ENCODE measurements around the gene PSTK.

The PSTK gene

GRCh38 chr10:122980209-122981065 is at the start of gene PSTK:
TSS of gene PSTK (plus strand) at chr10:122980401. CDS start at chr10:122980480, 79 bp downstream.
- DNase-seq: peak; percentile 30

DNA sequence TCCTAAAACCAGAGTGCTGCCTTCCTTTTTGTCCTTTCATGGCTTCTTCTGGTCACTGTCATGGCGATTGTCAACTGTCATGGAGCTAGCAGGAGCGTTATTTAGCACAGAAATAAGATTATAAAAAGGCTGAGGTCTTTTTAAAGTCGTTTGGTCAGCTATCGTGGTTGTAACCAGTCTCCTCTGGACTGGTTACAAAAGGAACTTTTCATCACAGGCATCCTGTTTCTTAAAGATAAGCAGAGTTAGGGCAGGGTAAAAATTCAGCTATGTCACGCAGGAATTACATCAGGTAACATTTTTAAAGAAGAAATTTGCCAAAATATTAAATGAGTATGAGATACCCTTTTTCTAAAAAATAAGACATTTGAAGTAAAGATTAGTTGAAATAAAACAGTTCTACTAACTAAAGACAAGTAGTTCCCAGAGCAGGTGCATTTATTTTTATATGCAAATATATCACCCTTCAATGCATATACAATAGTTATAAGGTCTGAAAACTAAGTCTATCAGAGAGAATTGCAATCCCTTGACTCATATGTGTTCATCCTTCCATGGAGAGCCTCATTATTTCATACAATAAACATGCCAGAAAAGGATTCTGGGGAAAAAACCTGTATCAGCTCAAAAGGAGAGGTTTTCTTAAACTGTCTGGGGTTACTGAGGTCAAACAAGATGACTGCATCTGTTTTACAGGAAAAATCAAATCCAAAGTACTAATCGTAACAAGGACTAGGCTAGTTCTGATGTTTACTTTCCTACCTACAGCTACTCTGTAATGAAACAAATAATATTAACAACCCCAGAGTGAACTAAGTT is 48.9 kb upstream of the PSTK start:
- DNase-seq: no peak

DNA sequence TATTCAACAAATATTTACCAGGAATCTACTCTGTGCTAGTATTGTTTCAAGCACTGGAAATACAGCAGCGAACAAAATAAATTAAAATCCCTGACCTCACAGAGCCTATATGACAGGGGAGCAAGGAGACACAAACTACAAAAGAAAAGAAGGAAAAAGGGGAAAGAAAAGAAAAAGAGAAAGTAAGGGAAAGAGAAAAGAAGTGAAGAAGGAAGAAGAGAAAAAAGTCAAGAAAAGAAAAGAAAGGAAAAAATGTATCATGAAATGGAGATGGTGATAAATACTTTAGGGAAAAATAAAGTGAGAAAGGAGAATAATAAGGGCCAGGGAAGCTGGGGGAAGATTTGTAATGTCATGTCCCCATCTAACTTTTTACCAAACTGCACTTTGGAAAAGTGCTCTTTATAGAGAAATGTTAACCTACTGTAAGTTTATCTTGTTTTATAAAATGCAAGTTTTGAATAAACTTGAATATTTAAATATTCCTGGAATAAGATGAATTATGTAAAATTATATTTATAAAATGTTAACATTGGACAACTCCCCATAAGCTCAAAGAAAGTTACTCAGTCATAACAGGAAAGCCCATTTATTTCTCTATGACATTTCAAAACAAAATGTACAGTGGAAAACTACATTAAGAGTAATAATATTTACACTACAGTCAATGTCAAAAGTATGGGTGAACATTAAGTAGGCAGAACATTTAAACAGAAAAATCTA is 40.9 kb upstream of the PSTK start:
- no peak for DNase-seq

- DNase-seq: no peak
These were observed 40.2 kb upstream of the PSTK start for GRCh38 chr10:122939856-122940543.

DNA sequence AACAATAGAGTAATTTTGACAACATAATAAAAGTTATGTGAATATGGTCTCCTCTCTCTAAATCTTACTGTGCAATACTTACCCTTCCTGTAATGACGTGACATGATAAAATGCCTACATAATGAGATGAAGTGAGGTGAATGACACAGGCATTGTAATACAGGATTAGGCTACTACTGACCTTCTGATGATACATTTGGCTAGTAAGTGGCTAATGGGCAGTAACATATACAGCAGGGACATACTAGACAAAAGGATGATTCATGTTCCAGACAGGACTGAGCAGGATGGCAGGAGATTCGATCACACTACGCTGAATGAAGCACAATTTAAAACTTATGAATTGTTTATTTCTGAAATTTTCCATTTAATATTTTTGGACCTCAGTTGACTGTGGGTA is 30.9 kb upstream of the PSTK start:
- no peak for DNase-seq

- DNase-seq: peak; percentile 90
These were observed 26.1 kb upstream of the PSTK start, which contains the start of gene C10orf88 for GRCh38 chr10:122953902-122954730. TSS of gene C10orf88 (minus strand) at chr10:122954227. CDS start at chr10:122954178, 49 bp downstream.

DNA sequence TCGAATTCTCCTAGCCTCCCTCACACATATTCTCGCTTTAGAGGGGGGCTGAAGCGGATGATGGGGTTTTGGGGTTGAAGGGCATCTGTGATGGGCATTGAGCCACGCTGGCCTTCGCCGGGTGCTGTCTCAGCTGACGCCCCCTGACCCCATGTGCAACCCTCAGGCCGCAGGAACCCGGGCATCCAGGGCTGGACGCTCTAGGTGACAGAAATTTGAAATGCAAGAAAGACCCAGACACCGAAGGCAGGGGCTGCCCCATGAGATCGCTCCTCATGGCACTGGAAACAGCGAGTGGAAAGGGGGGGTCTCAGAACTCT is 25.5 kb upstream of the PSTK start:
- no peak for DNase-seq

GRCh38 chr10:122955892-122956291 is 24.3 kb upstream of the PSTK start:
- no peak for DNase-seq

DNA sequence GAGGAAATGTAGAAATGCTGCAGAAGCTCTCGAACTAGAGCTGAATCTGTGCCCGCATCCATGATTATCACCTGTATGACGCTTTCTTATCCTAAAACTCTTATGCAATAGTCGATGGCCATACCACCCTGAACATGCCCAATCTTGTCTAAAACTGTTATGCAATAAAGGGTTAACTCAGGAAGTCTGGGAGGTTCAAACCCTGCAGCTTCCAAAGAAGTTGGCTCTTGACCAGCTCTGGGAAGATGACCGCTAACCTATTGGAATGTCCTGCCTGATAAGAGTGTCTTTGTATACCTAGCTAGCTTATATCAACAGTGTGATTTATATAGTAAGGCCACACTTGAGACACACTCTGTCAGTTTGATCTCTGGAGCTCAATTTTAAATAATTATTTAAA is 22.7 kb upstream of the PSTK start:
- DNase-seq: no peak

DNA sequence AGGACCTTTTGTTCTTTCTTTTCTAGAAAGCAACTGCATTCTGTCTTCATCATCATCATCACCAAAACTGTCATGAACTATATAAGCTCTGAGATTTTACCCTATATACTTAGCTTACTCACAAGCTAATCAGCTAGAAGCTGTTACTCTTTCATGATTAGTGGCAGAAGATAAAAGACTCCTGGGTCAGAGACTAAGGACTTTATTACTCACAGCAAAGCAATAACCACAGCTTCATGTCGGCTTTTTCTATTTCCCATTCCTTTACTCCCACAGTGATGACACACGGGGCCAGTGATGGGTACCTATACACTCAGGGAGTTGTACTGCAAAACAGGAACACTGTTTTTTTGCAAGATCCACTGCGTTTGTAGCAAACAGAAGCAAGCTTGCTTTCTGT is 17.8 kb upstream of the PSTK start:
- DNase-seq: no peak

DNA sequence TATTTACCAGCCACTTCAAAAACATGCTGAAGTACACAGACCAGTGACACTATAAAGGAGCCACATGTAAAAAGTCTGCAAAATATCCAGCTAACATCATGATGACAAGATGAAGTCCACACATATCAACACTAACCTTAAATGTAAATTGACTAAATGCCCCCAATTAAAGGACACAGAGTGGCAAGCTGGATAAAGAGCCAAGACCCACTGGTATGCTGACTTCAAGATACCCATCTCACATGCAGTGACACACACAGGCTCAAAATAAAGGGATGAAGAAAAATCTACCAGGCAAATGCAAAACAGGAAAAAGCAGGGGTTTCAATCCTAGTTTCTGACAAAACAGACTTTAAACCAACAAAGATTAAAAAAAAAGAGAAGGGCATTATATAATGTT is 13.3 kb upstream of the PSTK start:
- no peak for DNase-seq

DNA sequence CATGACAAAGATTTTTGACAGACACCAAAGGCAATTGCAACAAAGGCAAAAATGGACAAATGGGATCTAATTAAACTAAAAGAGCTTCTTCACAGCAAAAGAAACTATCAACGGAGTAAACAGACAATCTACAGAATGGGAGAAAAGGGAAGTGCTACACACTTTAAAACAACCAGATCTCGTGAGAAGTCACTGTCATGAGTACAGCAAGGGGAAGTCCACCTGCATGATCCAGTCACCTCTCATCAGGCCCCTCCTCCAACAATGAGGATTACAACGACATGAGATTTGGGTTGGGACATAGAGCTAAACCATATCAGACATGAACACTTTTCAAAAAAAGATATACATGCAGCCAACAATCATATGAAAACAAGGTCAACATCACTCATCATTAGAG is 11.5 kb upstream of the PSTK start:
- no peak for DNase-seq

DNA sequence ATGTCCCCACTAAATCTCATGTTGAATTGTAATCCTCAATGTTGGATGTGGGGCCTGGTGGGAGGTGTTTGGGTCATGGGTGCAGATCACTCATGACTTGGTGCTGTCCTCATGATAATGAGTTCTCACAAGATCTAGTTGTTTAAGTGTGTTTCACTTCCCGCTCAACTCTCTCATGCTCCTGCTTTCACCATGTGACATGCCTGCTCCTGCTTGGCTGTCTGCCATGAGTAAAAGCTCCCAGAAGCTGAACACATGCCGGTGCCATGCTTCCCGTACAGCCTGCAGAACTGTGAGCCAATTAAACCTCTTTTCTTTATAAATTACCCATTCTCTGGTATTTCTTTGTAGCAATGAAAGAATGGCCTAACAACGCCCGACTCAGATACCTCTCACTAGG is 6.2 kb upstream of the PSTK start:
- DNase-seq: no peak

DNA sequence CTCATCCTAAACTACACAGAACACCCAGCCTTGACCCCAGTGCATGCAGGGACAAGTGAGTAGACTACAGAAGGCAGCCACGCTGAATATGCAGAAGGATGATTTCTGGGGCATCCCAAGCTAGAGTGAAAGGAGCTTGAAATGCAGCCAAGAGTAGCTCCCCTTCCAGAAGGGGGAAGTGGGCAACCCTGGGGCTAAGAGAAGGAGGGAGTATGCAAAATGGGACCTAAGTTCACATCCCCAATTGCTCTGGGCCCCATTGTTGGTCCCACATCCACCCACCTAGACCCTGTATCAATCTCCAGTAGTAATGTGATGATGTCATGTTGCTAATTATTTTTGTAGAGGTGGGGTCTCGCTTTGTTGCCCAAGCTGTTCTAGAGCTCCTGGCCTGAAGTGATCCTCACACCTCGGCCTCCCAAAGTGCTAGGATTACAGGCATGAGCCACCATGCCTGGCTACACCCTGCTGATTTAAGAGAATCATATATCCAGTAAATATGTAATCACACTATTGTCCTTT is 5.6 kb upstream of the PSTK start:
- no peak for DNase-seq

GRCh38 chr10:122981066-122981464 is 864 bp downstream of the PSTK start:
- DNase-seq: no peak

GRCh38 chr10:122983898-122984297 is 3.7 kb downstream of the PSTK start:
- no peak for DNase-seq

DNA sequence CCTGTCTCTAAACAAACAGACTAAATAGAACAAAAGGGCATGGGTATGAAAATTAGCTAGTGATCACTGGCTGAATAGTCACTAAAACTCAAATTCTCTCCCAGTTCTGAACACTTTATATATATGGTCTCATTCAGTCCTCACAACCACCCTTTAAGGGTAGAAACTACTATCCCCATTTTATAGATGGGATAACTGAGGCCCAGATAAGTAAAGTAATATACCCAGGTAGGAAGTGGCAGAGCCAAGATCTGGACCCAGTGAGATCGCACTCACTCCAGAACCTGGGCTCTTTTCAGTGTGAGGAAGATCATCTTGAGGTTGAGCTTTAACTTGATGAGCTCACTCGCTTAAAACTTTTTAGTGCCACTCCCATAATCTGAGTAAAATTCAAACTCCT is 4.5 kb downstream of the PSTK start:
- no peak for DNase-seq

DNA sequence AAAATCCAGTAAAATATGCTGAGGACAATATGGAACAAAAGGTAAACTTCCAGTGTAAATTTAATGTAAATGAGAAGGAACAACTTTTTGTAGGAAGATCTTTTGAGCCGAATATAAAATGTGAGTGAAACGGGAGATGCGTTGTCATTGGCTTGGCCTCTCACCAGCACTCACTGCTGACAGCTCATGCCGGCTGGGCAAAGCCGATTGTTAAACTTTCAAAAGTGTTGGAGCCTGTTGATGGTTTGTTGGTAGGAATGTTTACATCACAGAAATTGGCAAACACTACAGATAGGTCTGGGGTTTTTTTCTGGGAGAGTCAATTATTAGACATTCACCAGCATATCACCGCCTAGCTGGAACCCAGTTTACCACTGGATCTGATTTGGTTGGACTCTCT is 6.1 kb downstream of the PSTK start:
- no peak for DNase-seq

DNA sequence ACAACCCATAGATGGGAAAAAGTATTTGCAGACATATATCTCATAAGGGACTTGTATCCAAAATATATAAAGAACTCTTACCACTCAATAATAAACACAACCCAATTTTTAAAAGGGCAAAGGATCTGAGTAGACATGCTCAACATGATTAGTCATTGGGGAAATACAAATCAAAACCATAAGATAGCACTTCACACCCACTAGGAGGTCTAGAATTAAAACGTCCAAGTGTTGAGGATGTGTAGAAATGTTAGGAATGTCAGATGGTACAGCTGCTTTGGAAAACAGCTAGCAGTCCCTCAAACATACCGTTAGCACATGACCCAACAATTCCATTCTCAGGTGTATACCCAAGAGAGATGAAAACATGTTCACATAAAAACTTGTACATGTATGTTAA is 8.3 kb downstream of the PSTK start:
- DNase-seq: no peak

DNA sequence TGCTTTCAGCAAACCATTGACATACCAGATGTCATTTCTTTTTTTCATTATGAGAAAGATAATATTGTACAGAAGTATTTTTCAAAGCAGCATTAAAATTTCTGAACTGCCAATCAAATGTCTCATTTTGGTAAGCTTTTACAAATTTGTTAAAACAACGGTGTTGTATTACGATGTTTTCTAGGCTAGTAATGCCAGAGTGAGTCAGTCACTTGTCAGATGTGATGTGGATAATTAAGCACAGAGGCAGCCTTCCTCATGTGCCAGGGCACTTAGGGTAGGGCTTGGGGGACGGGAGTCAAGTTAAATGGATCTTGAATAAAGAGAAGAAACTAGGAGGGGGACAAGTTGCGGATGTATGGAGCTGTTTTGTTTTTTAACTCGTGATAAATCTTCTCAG is 10.1 kb downstream of the PSTK start:
- DNase-seq: no peak

DNA sequence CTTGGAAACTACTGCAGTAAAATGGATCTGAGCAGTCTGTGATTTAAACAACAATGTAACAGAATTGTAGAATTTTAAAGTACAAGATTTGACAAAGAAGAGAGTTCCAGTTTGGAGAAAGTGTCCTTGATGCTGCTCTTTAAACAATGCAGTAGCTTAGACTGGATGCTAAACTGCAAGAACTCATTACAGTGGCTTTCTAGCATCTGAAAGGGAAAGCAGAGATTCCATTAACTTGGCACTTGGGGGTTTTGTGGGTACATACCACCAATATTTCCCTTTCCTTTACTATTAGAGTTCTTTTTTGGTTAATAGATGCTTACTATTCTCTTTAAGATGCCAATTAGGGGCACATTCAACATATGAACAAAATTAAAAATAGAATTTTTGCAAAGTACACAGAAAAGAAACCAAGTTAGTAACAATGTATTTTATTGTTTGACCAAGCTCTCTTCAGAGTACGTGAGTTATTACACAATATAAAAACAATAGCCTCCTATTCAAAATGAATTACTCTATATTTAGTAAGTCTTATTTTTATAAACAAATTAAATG is 11.9 kb downstream of the PSTK start:
- no peak for DNase-seq

All from NCI-H2029 treated with DMSO at 0.1 percent for 48 hours (cell line).